C1 segment of cervical spinal cord (tissue), 14 donors: ENCODE data around the gene MSI1.

Source experiments
- DNase-seq, 14 donors: peaks; one replicate each; lab custom pipeline; 2025; lab: John Stamatoyannopoulos, UW

Gene MSI1

GRCh38 chr12:120368789-120369602 is at the start of gene MSI1:
Gene MSI1 (minus strand): TSS chr12:120369164. CDS start chr12:120369091, 73 bp downstream.
- peak in 4 of 14 donors; percentile 7 to 41 (median 20) for DNase-seq

GRCh38 chr12:120417917-120418580 is 49.1 kb upstream of the MSI1 start:
- no peak for DNase-seq

GRCh38 chr12:120416490-120417216 is 47.7 kb upstream of the MSI1 start:
- no peak for DNase-seq

GRCh38 chr12:120413901-120414695 is 45.1 kb upstream of the MSI1 start:
- peak in 8 of 14 donors; percentile 3 to 56 (median 24) for DNase-seq

GRCh38 chr12:120412421-120412820 is 43.5 kb upstream of the MSI1 start:
- no peak for DNase-seq

- DNase-seq: no peak
Measured at GRCh38 chr12:120408771-120409170, 39.8 kb upstream of the MSI1 start.

- no peak for DNase-seq
Measured at GRCh38 chr12:120406553-120406952, 37.6 kb upstream of the MSI1 start.

GRCh38 chr12:120406069-120406468 is 37.1 kb upstream of the MSI1 start:
- DNase-seq: no peak

GRCh38 chr12:120404271-120404670 is 35.3 kb upstream of the MSI1 start:
- no peak for DNase-seq

- DNase-seq: no peak
Measured at GRCh38 chr12:120403869-120404268, 34.9 kb upstream of the MSI1 start.

GRCh38 chr12:120402217-120402616 is 33.3 kb upstream of the MSI1 start:
- peak in 5 of 14 donors; percentile 0 to 39 (median 12) for DNase-seq

GRCh38 chr12:120399531-120399930 is 30.6 kb upstream of the MSI1 start:
- DNase-seq: no peak

- peak in 8 of 14 donors; percentile 4 to 60 (median 6) for DNase-seq
Measured at GRCh38 chr12:120397824-120398540, 29.0 kb upstream of the MSI1 start.

GRCh38 chr12:120394483-120395367 is 25.8 kb upstream of the MSI1 start:
- DNase-seq: no peak

GRCh38 chr12:120390540-120391120 is 21.7 kb upstream of the MSI1 start:
- DNase-seq: no peak

- DNase-seq: peak in 6 of 14 donors; percentile 8 to 41 (median 28)
Measured at GRCh38 chr12:120388691-120389481, 19.9 kb upstream of the MSI1 start.

- DNase-seq: no peak
Measured at GRCh38 chr12:120381752-120382419, 12.9 kb upstream of the MSI1 start.

- no peak for DNase-seq
Measured at GRCh38 chr12:120378036-120378435, 9.1 kb upstream of the MSI1 start.
